GM21423 (cell line): ENCODE results near the gene RAB20.
A peak's percentile ranks its signal among the peaks of the same experiment; 100 is the strongest.
"Not testable (repeated sequence)": the region's sequence is repeated elsewhere in the genome, so short reads cannot be mapped to it uniquely, and the experiment has no call there.

Experiments used
- ATAC-seq: cut with Tn5 transposase; IDR thresholded peaks from one replicate; pipeline ENCODE4 v1.9.1; 2021; ENCODE audit warnings: mild to moderate bottlenecking, moderate library complexity; ENCODE audit not compliant: unreplicated experiment

The RAB20 gene

GRCh38 chr13:110555601-110556223 lies 5.8 kb downstream of the RAB20 start:
- no peak for ATAC-seq

- no peak for ATAC-seq
Measured at GRCh38 chr13:110554946-110555345, 6.6 kb downstream of the RAB20 start.

- no peak for ATAC-seq
Measured at GRCh38 chr13:110554227-110554836, 7.2 kb downstream of the RAB20 start.

- ATAC-seq, result no peak
Measured at GRCh38 chr13:110553417-110553816, 8.1 kb downstream of the RAB20 start.

- ATAC-seq, result no peak
Measured at GRCh38 chr13:110552767-110553166, 8.8 kb downstream of the RAB20 start.

GRCh38 chr13:110551284-110551683 lies 10.2 kb downstream of the RAB20 start:
- ATAC-seq, result no peak

GRCh38 chr13:110549795-110550160 lies 11.7 kb downstream of the RAB20 start:
- no peak for ATAC-seq

GRCh38 chr13:110548891-110549794 lies 12.4 kb downstream of the RAB20 start:
- ATAC-seq, result no peak

- ATAC-seq, result no peak
Measured at GRCh38 chr13:110546926-110547325, 14.6 kb downstream of the RAB20 start.

GRCh38 chr13:110546378-110546777 lies 15.1 kb downstream of the RAB20 start:
- ATAC-seq, result no peak

GRCh38 chr13:110542169-110542796 lies 19.2 kb downstream of the RAB20 start:
- ATAC-seq, result no peak

- no peak for ATAC-seq
Measured at GRCh38 chr13:110541526-110541920, 20.0 kb downstream of the RAB20 start.

- no peak for ATAC-seq
Measured at GRCh38 chr13:110540871-110541525, 20.5 kb downstream of the RAB20 start.

GRCh38 chr13:110539894-110540293 lies 21.6 kb downstream of the RAB20 start:
- ATAC-seq, result no peak

GRCh38 chr13:110538632-110539031 lies 22.9 kb downstream of the RAB20 start:
- peak; percentile 81 for ATAC-seq

GRCh38 chr13:110536006-110536693 lies 25.4 kb downstream of the RAB20 start:
- ATAC-seq, result peak; percentile 39

- ATAC-seq, result no peak
Measured at GRCh38 chr13:110535526-110535925, 26.0 kb downstream of the RAB20 start.

- ATAC-seq, result no peak
Measured at GRCh38 chr13:110533771-110534670, 27.5 kb downstream of the RAB20 start.

- ATAC-seq, result not testable (repeated sequence)
Measured at GRCh38 chr13:110532258-110532657, 29.3 kb downstream of the RAB20 start.
